PC-9 (cell line): Measurements from ENCODE around the gene TCF12. TPM values are rescaled to one million over a fixed set of nuclear protein-coding genes. Genes with fewer than 3 reads are reported as not detected.

Experiments
- BruUV-seq: library from RNA; stranded (reverse); fragments of 400-500 nt; replicated peaks from 2 replicates; lab custom pipeline; 2021; lab: Mats Ljungman, UMichigan
- CTCF ChIA-PET: fragments of 300-600 bp; sonication (Branson Sonifier 250); formaldehyde crosslinking; loops from one replicate; lab custom pipeline; 2022; ENCODE audit warnings: antibody characterized with exemption; lab: Charles Lee
- POLR2A ChIA-PET: fragments of 300-600 bp; sonication (Branson Sonifier 250); formaldehyde crosslinking; loops from one replicate; lab custom pipeline; 2022; ENCODE audit warnings: antibody characterized with exemption; ENCODE audit not compliant: unreplicated experiment; lab: Charles Lee
- DNase-seq, 2 experiments: peaks; one replicate each; pipeline versions ENCODE4 v3.0.0 to v3.0.0-alpha.2; 2015 to 2022; ENCODE audit warnings: mixed read lengths in 1 of 2
- H2AFZ ChIP-seq: fragments of 200-600 bp; sonication (generic); 2 replicates; pipeline ENCODE4 v1.8.1; 2017; ENCODE audit warnings: antibody characterized with exemption
- H3F3A ChIP-seq: fragments of 200-600 bp; sonication (generic); 2 replicates; pipeline ENCODE4 v1.8.1; 2017; ENCODE audit warnings: antibody characterized with exemption, mild to moderate bottlenecking, low read depth; ENCODE audit not compliant: insufficient read depth
- H3K27ac ChIP-seq: fragments of 200-600 bp; sonication (generic); 2 replicates; pipeline ENCODE4 v1.6.1; 2016; ENCODE audit warnings: mixed run types
- H3K27me3 ChIP-seq: fragments of 200-600 bp; sonication (generic); 2 replicates; pipeline ENCODE4 v1.6.1; 2016; ENCODE audit warnings: low read depth, mixed run types; ENCODE audit not compliant: insufficient read depth
- H3K36me3 ChIP-seq: fragments of 200-600 bp; sonication (generic); 2 replicates; pipeline ENCODE4 v1.6.1; 2016; ENCODE audit warnings: low read depth, mixed run types
- H3K4me1 ChIP-seq: fragments of 200-600 bp; sonication (generic); replicated peaks from 2 replicates; pipeline ENCODE4 v1.6.1; 2016; ENCODE audit warnings: mixed run types; ENCODE audit not compliant: insufficient read depth
- H3K4me2 ChIP-seq: fragments of 200-600 bp; sonication (generic); 2 replicates; pipeline ENCODE4 v1.6.1; 2017; ENCODE audit warnings: mixed run types
- H3K4me3 ChIP-seq: fragments of 200-600 bp; sonication (generic); 2 replicates; pipeline ENCODE4 v1.6.1; 2016; ENCODE audit warnings: mixed run types
- H3K79me2 ChIP-seq: fragments of 200-600 bp; sonication (generic); 2 replicates; pipeline ENCODE4 v1.6.1; 2017; ENCODE audit warnings: low read depth, mixed run types
- H3K9me2 ChIP-seq: fragments of 200-600 bp; sonication (generic); 2 replicates; pipeline ENCODE4 v1.8.1; 2017; ENCODE audit warnings: mild to moderate bottlenecking; ENCODE audit not compliant: insufficient read depth
- H3K9me3 ChIP-seq: fragments of 200-600 bp; sonication (generic); 2 replicates; pipeline ENCODE4 v1.8.1; 2016; ENCODE audit warnings: low read depth; ENCODE audit not compliant: insufficient read depth
- H4K20me1 ChIP-seq: fragments of 200-600 bp; sonication (generic); 2 replicates; pipeline ENCODE4 v1.8.1; 2017; ENCODE audit not compliant: insufficient read depth
- EZH2 ChIP-seq: fragments of 200-600 bp; sonication (generic); IDR thresholded peaks from 2 replicates; pipeline ENCODE4 v1.8.0; 2017; ENCODE audit warnings: antibody characterized with exemption, low read depth
- intact Hi-C: fragments of 100-400 bp; cut with micrococcal nuclease; formaldehyde crosslinking; loops from one replicate; pipeline ENCODE4 v1.10.0; 2022; ENCODE audit not compliant: unreplicated experiment
- total RNA-seq: library from RNA; stranded (reverse); gene quantifications from 2 replicates; pipeline ENCODE4 v1.2.3, GENCODE V29; 2021
- TF ChIP-seq, protein P1 (sequence below): fragments of 200-600 bp; sonication (generic); conservative IDR thresholded peaks from 2 replicates; pipeline ENCODE4 v1.6.1; 2017; ENCODE audit warnings: mixed run types, antibody characterized with exemption, mild to moderate bottlenecking, moderate library complexity

The TCF12 gene
- total RNA-seq, 1 experiment from 2014 or later: 60.1 TPM

DNA sequence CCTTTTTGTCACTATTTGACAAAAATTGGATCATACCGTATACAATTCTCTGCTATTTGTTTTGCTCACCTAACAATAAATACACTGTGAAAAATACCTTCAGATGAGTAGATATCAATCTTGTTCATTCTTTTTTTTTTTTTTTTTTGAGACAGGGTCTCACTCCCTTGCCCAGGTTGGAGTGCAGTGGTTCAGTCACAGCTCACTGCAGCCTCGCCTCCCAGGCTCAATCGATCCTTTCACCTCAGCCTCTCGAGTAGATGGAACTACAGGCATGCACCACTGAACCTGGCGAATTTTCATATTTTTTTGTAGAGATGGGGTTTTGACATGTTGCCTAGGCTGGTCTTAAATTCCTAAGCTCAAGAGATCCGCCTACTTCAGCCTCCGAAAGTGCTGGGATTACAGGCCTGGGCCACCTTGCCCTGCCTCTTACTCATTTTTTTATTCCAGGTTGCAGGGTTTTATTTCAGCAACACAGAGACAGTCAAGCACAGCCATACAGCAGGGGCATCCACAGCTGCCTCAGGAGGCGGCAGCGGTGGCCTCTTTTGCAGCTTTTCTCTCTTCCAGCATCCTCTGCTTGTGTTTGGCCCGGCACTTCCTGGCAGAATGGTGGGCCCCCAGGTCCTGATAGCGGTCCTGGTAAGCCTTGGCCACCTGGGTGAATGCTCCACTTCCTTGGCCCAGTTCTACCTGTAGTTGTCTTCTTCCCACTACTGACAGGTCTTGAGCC is 406.7 kb downstream of the TCF12 start:
- Histone ChIP-seq H4K20me1 (no peaks in the 10 kb centered on the region), H3F3A (peaks cover 4% of the 10 kb centered on the region; the same call in 1 of the 2 replicates), H3K36me3 (no peaks in the 10 kb centered on the region), H3K27ac (no peak overlapping the region), H3K9me2 (no peaks in the 10 kb centered on the region), H3K4me2 (peak overlapping the region; percentile 21; the same call in 1 of the 2 replicates), H3K9me3 (no peaks in the 10 kb centered on the region), H2AFZ (no peak overlapping the region), H3K4me1 (peaks cover 7% of the 10 kb centered on the region), H3K79me2 (no peaks in the 10 kb centered on the region), H3K27me3 (no peaks in the 10 kb centered on the region), H3K4me3 (no peak overlapping the region)
- TF ChIP-seq, protein P1, sequence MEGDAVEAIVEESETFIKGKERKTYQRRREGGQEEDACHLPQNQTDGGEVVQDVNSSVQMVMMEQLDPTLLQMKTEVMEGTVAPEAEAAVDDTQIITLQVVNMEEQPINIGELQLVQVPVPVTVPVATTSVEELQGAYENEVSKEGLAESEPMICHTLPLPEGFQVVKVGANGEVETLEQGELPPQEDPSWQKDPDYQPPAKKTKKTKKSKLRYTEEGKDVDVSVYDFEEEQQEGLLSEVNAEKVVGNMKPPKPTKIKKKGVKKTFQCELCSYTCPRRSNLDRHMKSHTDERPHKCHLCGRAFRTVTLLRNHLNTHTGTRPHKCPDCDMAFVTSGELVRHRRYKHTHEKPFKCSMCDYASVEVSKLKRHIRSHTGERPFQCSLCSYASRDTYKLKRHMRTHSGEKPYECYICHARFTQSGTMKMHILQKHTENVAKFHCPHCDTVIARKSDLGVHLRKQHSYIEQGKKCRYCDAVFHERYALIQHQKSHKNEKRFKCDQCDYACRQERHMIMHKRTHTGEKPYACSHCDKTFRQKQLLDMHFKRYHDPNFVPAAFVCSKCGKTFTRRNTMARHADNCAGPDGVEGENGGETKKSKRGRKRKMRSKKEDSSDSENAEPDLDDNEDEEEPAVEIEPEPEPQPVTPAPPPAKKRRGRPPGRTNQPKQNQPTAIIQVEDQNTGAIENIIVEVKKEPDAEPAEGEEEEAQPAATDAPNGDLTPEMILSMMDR: no peak
- no peak for TF ChIP-seq EZH2
- ChIA-PET CTCF (interaction anchor here (0.6 to 0.7 kb wide), 3 partner anchors 16 to 563 kb away, joined by 3 read pairs; no protein-coding TSS in a partner anchor), POLR2A (no interaction called here)
- BruUV-seq: no TSS peak
- no peak for DNase-seq
- intact Hi-C loops: no loop called here

DNA sequence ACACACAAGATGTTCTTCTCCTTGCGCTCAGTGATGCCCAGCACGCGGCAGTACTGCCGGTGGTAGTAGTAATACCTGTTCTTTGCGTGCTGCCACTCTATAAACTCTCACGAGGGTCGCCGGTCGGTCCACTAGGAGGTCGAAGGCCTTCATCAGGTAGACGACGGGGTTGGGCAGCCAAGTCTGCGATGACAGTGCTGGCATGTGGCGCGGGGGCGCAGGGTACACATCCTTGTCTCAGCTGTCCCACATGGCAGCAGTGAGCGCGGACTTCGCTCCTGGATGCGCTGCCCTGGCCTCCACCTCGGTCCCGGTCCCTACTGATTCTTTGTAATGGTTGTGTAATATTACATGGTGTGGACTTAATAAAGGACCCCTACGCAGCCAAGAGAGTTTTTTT is 407.8 kb downstream of the TCF12 start:
- ChIA-PET POLR2A (no interaction called here), CTCF (interaction anchor here (0.7 kb wide), 1 partner anchor 368 kb away, joined by 3 read pairs; no protein-coding TSS in a partner anchor)
- BruUV-seq: no TSS peak
- no peaks in the 10 kb centered on the region for H3K9me3 ChIP-seq
- TF ChIP-seq, protein P1: no peak
- TF ChIP-seq EZH2: no peak
- no peaks in the 10 kb centered on the region for H4K20me1 ChIP-seq
- no peak for DNase-seq
- no peak overlapping the region for H3K27ac ChIP-seq
- H3K36me3 ChIP-seq: no peaks in the 10 kb centered on the region
- peaks cover 4% of the 10 kb centered on the region; the same call in 1 of the 2 replicates for H3F3A ChIP-seq
- H2AFZ ChIP-seq: no peak overlapping the region
- H3K4me3 ChIP-seq: no peak overlapping the region
- no peaks in the 10 kb centered on the region for H3K79me2 ChIP-seq
- no peaks in the 10 kb centered on the region for H3K9me2 ChIP-seq
- H3K27me3 ChIP-seq: no peaks in the 10 kb centered on the region
- no peak overlapping the region for H3K4me2 ChIP-seq
- intact Hi-C loops: no loop called here
- peaks cover 7% of the 10 kb centered on the region for H3K4me1 ChIP-seq

DNA sequence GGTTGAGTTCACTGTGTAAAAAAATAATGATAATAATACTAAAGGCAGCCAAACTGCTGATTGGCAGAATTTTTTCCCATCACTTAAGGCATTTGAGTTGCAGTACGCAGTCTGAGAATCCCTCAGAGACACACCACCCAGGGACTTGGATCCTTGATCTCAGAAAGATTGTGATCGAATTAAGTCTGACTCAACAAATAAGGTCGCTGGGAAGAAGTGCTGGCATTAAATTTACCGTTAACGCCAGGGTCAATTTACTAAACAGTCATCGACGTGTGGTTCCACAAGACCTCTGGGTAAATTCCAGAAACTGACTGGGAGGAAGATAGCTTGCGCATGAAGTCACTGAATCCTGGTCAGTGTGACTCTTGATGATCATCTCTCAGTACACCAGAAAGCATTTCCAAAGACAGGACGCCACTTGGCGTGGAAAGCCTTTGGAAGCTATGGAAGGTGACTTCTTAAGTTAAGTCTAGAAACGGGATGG is 409.6 kb downstream of the TCF12 start:
- H3K4me2 ChIP-seq: no peak overlapping the region
- no peaks in the 10 kb centered on the region for H3K79me2 ChIP-seq
- no peak for DNase-seq
- no TSS peak for BruUV-seq
- POLR2A ChIA-PET: no interaction called here
- TF ChIP-seq EZH2: no peak
- TF ChIP-seq, protein P1: no peak
- no peak overlapping the region for H2AFZ ChIP-seq
- H3F3A ChIP-seq: peaks cover 4% of the 10 kb centered on the region; the same call in 1 of the 2 replicates
- no peaks in the 10 kb centered on the region for H3K9me3 ChIP-seq
- intact Hi-C loops: no loop called here
- H3K4me1 ChIP-seq: peaks cover 7% of the 10 kb centered on the region
- H3K4me3 ChIP-seq: no peak overlapping the region
- no peaks in the 10 kb centered on the region for H4K20me1 ChIP-seq
- H3K27ac ChIP-seq: no peak overlapping the region
- CTCF ChIA-PET: no interaction called here
- no peaks in the 10 kb centered on the region for H3K27me3 ChIP-seq
- no peaks in the 10 kb centered on the region for H3K36me3 ChIP-seq
- H3K9me2 ChIP-seq: no peaks in the 10 kb centered on the region
